Left renal pelvis (tissue), 4 donors: ENCODE results near the gene FAM111B. TPM values are rescaled to one million over a fixed set of nuclear protein-coding genes. Genes with fewer than 3 reads are reported as not detected.
"Not testable (repeated sequence)": the region's sequence is repeated elsewhere in the genome, so short reads cannot be mapped to it uniquely, and the experiment has no call there.

ENCODE experiments used
- DNase-seq, 4 donors: peaks; one replicate each; pipeline ENCODE4 v3.0.0-alpha.2; 2013; ENCODE audit warnings: low read depth in 4 of 4, low spot score in 3 of 4
- polyA plus RNA-seq, 4 donors: library from polyadenylated mRNA; unstranded; fragments of 120-200 nt; gene quantifications; one replicate each; pipeline ENCODE4 v1.2.1, GENCODE V29; 2013; ENCODE audit not compliant: insufficient read length in 4 of 4

Gene FAM111B
- polyA plus RNA-seq, 4 donors, result 11.2 to 16.4 (median 12.7) TPM

DNA sequence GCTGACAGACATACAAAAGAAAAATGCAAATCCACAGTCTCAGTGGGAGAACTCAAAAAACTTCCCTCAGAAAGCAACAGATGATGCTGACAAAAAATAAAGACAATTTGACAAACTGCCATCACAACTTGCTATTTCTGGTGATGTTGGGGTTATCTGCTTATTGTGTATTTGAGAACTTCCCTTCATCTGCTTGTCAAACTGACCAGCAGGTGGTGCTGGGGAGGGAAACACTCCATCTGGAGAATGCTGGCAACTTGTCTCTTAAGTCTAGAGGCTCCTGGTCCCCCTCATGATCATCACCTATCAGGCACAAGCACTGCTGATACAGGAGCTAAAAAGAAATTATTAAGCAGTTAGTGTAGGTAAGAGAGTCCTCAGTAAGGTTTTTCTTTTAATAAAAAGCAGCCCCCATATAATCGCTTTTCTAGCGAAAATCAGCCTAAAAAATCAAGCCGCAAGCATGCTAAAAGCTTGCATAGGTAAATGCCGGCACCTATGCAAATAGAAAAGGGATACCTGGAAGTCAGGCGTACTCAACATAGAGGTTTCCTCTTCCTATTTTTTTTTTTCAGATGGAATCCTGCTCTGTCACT is 9.8 kb upstream of the FAM111B start:
- DNase-seq, result no peak

DNA sequence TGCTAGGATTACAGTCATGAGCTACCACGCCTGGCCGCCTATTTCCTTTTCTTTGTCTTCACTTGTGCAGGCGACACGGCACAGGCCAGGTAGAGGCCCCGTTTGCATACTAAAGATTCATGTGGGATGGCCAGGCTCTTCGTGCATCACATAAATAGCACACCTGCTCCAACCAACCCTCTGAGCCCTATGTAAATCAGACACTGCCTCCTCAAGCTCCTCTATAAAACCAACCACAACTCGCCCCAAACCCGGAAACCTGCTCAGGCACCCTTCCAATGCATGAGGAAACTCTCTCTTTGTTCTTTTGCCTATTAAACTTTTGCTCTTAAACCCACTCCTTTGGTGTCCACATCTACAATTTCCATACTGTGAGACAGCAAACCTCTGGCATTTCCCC is 9.1 kb upstream of the FAM111B start:
- DNase-seq, result not testable (repeated sequence)

DNA sequence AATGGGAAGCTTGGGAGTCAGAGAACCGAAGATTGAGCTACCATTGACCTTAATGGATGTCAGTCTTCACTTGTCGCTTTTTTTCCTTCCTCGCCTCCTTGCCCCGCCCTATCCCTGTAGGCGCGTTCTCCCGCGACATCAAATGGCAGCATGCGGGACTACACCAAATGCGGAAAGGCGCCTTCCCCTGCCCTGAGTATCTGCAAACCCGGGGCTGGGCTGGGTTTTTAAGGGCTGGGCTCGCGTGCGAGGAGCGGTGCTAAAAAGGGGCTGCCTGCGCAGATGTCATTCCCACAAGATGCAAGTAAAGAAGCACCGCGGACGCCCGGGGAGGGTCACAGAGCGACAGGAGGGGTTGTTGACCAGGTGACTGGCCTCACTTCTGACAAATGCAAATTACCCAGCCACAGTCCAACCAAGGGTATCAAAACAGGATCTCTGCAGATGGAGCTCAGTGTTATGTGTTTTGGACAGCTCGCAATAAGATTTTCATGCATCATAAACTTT is 4.7 kb upstream of the FAM111B start:
- DNase-seq, result peak in 1 of 4 donors; percentile 39

DNA sequence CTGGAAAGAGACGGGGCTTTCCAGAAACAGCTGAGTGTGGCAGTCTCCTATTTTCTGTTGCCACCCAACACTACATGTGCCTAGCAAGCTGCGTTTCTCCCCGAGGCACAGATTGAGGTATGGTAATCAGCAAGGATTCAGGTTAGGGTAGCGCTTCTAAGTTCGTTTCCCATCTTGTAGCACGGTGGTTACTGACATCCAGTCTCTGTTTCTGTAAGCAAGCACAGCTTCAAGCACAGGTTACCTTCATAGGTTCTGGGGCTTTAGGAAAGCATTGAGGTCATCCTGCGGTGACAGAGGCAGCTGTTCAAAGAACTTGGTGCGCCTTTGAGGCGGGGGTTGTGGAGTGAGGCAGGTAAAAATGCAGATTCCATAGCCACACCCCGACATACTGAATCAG is 684 bp downstream of the FAM111B start:
- not testable (repeated sequence) for DNase-seq

DNA sequence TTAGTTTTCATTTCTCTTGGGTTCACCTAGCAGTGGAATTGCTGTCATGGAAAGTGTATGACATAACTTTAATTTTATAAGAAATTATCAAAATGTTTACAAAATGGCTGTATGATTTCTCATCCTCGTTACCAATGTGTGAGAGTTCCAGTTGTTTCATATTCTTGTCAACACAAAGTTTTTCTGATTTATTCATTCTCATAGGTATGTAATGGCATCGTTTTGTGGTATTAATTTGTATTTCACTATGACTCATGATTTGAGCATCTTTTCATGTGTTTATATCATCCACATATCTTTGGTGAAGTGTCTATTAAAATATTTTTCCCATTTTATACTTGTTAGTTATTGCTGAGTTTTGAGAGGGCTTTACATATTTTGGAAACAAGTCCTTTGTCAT is 5.5 kb downstream of the FAM111B start:
- DNase-seq, result no peak

DNA sequence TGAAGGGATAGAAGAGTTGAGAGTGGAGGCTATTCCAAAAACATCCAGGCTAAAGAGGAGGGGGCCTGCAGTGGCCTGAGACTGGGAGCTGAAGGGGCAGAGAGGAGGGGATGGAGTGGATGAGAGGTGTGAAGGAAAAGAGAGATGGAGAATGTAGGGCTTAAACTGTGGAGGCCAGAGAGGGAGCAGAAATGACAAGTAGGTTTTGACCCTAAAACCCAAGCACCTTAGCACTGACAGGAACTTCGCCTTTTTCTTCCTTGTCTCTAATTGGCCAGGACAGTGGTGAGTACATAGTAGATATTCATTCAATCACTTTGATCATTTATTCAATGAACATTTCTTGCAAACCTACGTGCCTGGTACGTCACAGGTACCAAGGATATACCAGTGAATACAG is 7.3 kb downstream of the FAM111B start:
- DNase-seq, result no peak

DNA sequence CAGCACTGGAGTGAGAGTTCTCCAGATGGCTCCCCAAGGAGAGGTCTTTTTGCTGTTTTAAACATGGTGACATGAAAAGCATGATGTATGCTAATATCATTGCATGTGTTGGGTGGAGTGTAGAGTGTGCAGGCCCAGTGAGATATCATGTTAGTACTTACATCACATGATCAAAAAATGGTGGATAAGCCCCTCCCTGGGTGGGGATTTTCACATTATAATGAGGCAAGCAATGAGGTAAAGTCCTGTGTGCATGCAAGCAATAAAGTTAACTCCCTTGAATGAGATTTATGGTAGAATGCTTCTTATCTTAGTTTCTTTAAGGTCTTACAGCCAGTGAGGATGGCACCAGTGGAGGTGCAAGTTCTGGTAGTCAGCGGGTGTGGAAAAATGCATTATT is 8.5 kb downstream of the FAM111B start:
- no peak for DNase-seq

DNA sequence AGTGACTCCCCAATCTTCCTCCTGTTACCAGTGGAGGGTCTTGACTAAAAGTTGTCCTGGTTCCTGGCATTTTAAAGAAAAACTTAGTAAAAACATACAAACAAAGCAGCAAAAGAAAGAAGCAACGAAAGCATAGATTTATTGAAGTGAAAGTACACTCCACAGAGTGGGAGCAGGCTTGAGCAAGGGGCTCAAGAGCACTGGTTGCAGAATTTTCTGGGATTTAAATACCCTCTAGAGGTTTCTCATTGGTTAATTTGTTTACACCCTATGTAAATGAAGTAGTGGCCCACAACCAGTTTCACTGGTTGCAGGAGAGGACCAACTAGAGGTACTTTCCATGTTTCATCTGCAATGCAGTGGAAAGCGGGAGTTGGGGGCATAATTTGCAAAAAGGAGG is 10.7 kb downstream of the FAM111B start:
- no peak for DNase-seq

DNA sequence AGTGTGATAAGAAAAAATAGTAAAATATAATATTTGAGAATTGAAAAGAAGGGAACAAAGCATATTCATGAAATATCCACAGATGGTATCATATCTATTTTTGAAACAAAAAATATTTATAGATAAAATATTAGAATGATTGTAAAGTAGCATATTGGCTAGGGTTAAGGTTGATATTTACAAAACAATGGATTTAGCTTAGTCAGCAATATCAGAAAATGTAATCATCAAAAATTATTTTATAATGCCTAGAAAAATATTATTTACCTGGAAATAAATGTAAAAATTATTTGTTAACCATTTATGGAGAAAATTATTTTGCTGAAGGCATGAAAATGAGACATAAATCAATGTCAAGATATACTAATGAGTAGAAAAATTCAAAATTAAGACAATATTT is 12.8 kb downstream of the FAM111B start:
- DNase-seq, result no peak

DNA sequence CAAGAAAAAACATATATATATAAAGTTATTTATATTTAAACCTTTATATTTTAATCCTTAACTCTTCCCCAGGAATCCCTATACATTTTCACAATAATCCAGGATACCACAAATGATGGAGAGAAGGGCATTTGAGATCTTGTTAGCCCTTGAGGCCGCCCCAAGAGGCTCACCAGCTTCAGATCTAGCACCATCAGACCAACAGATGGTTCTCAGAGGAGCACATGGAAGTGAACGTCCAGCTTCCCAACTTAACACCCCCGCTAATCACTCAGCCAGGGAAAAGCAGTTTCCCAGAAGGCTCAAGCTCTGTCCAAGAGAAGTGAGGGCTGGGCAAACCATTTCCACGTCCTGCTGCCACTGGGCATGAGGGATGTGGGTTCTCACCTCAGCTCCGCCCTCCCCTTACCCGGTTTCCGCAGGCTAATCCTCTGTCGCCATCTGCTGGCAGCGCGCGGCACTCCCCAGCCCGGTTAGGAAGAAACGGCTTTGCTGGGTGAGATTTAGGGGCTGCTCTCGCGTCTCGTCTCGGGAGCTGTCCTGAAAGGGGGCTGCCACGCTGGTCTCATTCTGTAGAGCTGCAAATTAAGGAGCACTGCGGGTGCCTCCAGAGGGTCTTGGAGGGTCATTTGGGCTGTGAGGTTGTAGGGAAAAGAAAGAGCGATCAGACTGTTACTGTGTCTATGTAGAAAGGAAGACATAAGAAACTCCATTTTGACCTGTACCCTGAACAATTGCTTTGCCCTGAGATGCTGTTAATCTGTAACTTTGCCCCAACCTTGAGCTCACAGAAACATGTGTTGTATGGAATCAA is 28.8 kb downstream of the FAM111B start:
- peak in 3 of 4 donors; percentile 59 to 73 (median 66) for DNase-seq

DNA sequence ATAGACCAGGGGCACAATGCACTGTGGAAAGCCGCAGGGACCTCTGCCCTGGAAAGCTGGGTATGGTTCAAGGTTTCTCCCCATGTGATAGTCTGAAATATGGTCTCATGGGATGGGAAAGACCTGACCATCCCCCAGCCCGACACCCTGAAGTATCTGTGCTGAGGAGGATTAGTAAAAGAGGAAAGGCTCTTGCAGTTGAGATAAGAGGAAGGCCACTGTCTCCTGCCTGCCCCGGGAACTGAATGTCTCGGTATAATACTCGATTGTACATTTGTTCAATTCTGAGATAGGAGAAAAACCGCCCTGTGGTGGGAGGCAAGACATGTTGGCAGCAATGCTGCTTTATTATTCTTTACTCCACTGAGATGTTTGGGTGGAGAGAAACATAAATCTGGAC is 29.5 kb downstream of the FAM111B start:
- DNase-seq, result not testable (repeated sequence)

DNA sequence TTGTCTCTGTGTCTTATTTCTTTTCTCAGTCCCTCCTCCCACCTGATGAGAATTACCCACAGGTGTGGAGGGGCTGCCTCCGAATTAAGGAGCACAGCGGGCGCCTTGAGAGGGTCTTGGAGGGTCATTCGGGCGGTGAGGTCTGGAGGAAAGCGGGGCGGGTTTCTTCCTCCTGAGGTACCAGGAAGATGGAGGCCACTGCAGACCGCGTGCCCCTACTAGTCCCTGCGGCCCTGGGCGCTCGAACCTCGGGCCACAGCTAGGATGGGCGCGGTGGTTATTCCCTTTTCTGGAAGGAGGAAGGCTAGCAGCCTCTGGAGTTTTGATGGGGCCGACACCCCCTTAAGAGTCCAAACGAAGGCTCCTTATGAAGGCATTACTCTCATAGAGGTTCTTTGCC is 30.2 kb downstream of the FAM111B start:
- no peak for DNase-seq

DNA sequence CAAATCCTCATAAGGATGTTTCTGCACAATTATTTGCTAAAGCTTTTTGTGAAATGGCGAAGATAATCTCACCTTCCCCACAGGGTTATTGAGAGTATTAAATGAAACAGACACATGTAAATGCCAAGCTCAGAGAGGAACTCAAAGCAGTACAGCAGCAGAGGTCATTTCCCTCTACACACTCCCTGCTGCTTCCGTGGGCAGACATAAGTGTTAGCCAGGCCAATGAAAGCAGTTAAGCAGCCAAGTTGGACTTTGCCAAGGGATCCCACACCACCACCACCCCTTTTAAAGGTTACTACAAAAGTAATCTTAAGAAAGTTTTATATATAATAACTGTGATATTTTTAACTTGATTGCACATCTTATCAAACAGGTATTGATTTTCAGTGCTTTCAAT is 31.6 kb downstream of the FAM111B start:
- no peak for DNase-seq

DNA sequence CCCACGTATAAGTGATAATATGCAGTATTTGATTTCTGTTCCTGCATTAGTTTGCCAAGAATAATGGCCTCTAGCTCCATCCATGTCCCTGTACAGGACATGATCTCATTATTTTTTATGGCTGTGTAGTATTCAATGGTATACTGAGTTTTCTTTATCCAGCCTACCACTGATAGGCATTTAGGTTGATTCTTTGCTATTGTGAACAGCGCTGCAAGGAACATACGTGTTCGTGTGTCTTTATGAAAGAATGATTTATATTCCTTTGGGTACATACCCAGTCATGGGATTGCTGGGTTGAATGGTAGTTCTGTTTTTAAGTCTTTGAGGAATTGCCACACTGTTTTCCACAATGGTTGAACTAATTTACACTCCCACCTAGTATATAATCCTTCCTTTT is 34.2 kb downstream of the FAM111B start:
- DNase-seq, result no peak

DNA sequence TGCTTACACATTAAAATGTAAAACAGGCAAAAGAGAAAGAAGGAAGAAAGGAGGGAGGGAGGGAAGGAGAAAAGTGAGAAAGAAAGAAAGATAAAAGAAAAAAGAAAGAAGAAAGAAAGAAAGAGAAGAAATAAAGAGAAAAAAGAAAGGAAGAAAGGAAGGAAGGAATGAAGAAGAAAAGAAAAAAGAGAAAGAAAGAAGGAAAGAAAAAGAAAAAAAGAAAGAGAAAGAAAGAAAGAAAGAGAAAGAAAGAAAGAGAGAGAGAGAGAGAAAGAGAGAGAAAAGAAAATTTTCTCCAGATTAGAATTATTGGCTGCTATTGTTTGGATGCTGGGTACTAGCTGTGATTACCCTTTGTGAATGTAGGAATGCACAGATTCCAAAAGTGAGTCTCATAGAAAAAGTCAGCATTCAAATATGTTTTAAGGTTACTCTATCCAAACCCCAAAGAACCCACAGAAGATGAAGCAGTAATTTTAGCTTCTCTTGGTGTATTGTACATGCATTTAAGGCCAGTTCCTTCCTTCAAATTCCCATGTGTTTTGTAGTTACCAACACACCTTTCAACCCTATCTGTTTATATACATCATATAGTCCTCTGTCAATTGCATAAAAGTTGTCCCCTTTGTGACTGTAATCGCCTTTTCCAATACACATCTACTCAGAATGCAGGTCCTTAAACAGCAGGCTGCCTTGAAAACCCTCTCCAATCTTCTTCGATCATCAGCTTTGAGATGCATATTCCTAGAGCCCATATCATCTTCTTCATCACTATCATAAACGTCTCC is 34.8 kb downstream of the FAM111B start:
- no peak for DNase-seq

DNA sequence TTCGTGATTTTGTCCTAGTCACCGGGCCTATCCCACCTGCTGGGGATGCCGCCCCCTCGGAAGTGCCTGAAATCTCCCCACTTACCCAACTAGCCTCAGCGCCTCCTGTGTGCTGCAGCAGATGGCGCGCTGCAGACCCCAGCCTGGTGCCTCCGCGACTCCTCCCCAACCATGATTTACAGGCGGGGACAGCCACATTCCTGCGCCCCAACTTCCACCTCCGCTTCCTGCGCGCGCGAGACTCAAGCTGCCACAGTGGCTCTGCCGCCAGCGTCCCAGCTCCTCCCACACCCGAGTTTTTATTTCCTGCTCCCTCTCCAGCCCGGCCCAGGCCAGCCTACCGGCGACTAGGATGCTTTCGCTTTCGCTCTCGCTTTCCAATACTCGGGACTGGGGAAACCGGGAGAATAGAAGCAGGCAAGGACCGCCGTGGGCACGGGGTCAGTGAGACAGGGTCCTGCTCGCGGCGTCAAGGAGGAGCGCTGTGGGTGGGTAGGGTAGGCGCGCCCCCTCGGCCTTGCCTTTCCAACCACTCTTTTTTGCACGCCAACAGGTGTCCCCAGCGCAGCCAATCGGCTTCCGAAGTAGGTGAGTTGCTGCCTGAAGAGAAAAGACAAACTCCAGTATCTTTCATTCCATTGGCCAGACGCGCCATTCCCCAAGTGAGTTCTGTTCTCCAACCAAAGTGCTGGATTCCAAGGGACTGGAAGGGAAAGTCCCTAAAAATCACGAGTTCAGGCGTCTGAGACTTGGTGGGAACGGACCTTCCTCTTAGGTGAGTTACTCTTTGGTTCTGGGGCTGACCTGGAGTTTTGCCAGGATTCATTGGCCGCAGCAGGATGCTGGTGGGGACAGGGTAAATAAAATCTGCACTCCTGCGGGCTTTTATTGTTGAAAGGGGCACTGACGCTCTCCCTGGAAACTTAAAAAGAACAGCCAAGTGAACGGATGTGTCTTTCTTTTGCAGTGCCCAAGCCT is 35.8 kb downstream of the FAM111B start, which contains the start of gene FAM111A:
Gene FAM111A (plus strand): TSS at position 327 of the 978 bp plus-strand sequence. CDS start 6,017 bp downstream, outside the sequence.
- peak in 3 of 4 donors; percentile 74 to 82 (median 82) for DNase-seq

DNA sequence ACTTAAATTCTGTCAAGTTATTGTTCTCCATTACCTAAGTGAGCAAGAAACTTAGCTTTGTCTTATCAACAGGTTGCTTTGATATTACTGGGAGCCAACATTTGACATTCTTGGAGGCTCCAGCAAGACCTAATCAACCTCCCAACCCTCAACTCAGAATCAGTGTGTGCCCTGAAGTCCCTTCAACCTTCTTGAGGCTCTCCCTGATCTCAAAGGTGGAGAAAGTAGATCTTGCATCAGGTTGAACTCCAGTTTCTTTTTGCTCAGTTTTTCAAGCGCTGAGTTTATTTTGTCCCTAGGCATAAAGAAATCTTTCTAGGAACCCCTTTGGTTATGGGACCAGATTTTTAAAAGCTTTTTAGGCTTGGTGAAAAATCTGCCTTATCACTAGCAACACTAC is 37.1 kb downstream of the FAM111B start:
- no peak for DNase-seq

DNA sequence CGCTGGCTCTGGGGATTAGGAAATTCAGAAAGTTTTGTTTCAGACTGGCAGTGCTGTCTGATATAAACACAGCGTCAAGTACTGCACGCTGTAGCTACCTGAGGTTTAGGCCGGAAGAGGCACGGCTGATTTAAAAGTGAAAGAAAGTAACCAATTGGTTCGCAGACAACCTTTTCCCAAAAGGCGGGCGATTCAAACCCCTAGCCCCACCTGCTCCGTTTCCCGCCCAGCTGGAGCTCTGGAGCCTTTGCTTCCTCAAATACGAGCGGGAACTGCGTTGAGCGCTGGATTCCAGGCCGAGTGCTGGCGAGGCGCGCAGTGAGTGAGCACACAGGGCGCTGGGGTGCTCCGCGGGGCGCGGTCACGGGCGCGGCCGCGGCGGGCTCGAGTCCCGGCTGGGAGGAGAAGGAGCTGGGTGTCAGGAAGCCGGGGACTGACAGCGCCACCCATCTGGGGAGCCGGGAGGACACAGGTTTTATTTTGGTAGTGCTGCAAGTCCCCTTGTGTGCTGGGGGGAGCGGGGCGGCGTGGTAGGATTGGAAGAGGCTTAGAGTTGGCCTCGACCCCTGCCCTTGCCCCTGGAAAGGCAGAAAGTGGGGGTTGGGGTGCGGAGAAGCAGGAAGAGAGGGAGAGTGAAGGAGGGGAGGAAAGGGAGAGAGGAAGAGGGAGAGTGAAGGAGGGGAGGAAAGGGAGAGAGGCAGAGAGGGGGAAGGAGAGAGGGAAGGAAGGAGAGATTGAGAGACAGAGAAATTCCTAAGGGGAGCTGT is 37.7 kb downstream of the FAM111B start:
- peak in 3 of 4 donors; percentile 68 to 79 (median 78) for DNase-seq

DNA sequence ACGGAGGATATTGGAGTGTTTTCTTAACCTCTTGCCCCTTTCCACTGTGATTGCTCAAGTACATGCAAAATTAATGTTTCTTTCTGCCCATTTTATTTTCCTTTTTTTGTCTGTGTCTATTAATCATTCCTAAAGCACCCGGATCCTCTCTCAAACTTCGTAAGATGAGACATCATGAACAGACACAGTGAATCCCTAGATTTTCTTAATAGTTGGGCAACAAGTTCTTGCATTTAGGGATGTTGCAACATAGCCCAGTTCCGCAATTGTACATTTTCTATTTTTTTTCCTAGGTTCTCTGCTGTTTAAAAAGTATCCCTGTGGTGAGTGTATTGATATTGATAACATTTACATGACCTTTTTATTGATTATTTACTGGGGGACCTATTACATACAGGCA is 38.5 kb downstream of the FAM111B start:
- no peak for DNase-seq
